Spleen (tissue), 7 donors: ENCODE results near the gene CFAP69.

Experiments used
- POLR2A ChIP-seq, 3 donors: fragments of 450-650 bp; IDR thresholded peaks; one replicate each; pipeline ENCODE4 v1.5.1; 2017; ENCODE audit warnings: antibody characterized with exemption in 3 of 3, mild to moderate bottlenecking in 1 of 3
- POLR2AphosphoS5 ChIP-seq, 3 donors: sonication (generic); formaldehyde crosslinking; IDR thresholded peaks; one replicate each; pipeline ENCODE4 v1.5.1; 2017; ENCODE audit warnings: antibody characterized with exemption in 3 of 3
- TF ChIP-seq, protein P1 (sequence below), 11 experiments: fragments of 200-600 bp in 7 of 11; fragments of 450-650 bp in 4 of 11; sonication (generic) in 4 of 11; IDR thresholded peaks in 8 of 11; conservative IDR thresholded peaks in 3 of 11; 1 replicate in 7 of 11; 2 replicates in 4 of 11; pipeline versions ENCODE4 v1.4.0 to v1.8.0; 2016 to 2021; ENCODE audit warnings: antibody characterized with exemption in 11 of 11, inconsistent platforms in 4 of 11, mild to moderate bottlenecking in 1 of 11
- donor health status: DM: no; HTN: no; CAD: no; lungs with moderate emphysema.
- donor health status: DM: no; HTN: no; CAD: no.
- donor health status: DM: no; HTN: no; CAD: no.

GRCh38 chr7:90262438-90262837, 17.5 kb downstream of the CFAP69 start:
- TF ChIP-seq POLR2A (IDR thresholded peaks at IDR 0.05) = no peak
- TF ChIP-seq POLR2AphosphoS5 (IDR thresholded peaks at IDR 0.05) = no peak
- TF ChIP-seq, protein P1, sequence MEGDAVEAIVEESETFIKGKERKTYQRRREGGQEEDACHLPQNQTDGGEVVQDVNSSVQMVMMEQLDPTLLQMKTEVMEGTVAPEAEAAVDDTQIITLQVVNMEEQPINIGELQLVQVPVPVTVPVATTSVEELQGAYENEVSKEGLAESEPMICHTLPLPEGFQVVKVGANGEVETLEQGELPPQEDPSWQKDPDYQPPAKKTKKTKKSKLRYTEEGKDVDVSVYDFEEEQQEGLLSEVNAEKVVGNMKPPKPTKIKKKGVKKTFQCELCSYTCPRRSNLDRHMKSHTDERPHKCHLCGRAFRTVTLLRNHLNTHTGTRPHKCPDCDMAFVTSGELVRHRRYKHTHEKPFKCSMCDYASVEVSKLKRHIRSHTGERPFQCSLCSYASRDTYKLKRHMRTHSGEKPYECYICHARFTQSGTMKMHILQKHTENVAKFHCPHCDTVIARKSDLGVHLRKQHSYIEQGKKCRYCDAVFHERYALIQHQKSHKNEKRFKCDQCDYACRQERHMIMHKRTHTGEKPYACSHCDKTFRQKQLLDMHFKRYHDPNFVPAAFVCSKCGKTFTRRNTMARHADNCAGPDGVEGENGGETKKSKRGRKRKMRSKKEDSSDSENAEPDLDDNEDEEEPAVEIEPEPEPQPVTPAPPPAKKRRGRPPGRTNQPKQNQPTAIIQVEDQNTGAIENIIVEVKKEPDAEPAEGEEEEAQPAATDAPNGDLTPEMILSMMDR (IDR thresholded peaks at IDR 0.05 in 8 of 11, conservative IDR thresholded peaks at IDR 0.05 in 3 of 11) = peak in 7 of 11 experiments; percentile 13 to 40 (median 36)
